KOPT-K1 (cell line): Measurements from ENCODE around the gene TARP.
"Not testable (repeated sequence)": the region's sequence is repeated elsewhere in the genome, so short reads cannot be mapped to it uniquely, and the experiment has no call there.

Experiments
- H3K27ac ChIP-seq: fragments of 200-600 bp; sonication (generic); 2 replicates; pipeline ENCODE4 v1.5.1; 2016; ENCODE audit warnings: antibody characterized with exemption, mild to moderate bottlenecking, low read depth, low read length; ENCODE audit not compliant: poor library complexity, severe bottlenecking
- H3K36me3 ChIP-seq: fragments of 200-600 bp; sonication (generic); 2 replicates; pipeline ENCODE4 v1.5.1; 2017; ENCODE audit warnings: antibody characterized with exemption, mild to moderate bottlenecking, low read length, moderate library complexity; ENCODE audit not compliant: insufficient read depth
- H3K9me3 ChIP-seq: fragments of 200-600 bp; sonication (generic); 2 replicates; pipeline ENCODE4 v1.5.1; 2017; ENCODE audit warnings: antibody characterized with exemption, low read length, mild to moderate bottlenecking; ENCODE audit not compliant: insufficient read depth, poor library complexity, severe bottlenecking

TARP gene

GRCh38 chr7:38283107-38283506 is 9.7 kb upstream of the TARP start:
- H3K36me3 ChIP-seq: no peaks in the 10 kb centered on the region
- no peak overlapping the region for H3K27ac ChIP-seq
- H3K9me3 ChIP-seq: no peaks in the 10 kb centered on the region

DNA sequence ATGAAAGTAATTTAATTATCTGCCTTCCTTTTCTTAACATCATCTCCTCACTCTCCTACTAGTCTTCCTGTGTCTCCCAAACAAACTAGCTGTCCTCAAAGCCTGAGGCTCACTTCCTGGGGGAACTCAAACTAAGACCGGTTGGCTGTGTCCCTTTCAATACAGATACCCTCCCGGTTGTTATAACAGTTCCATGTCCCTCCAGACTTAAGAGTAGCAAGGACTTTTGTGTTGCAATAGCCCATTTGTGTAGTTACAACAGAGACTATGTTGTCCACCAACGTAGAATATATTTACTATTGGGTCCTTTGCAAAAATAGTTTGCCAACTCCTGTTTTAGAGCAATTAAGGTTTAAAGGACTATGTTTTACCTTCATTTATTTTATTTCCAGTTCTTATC is 8.6 kb upstream of the TARP start:
- Histone ChIP-seq H3K27ac (no peak overlapping the region), H3K36me3 (no peaks in the 10 kb centered on the region), H3K9me3 (no peaks in the 10 kb centered on the region)

GRCh38 chr7:38281266-38281665 is 7.8 kb upstream of the TARP start:
- no peak overlapping the region for H3K27ac ChIP-seq
- H3K9me3 ChIP-seq: no peaks in the 10 kb centered on the region
- H3K36me3 ChIP-seq: no peaks in the 10 kb centered on the region

DNA sequence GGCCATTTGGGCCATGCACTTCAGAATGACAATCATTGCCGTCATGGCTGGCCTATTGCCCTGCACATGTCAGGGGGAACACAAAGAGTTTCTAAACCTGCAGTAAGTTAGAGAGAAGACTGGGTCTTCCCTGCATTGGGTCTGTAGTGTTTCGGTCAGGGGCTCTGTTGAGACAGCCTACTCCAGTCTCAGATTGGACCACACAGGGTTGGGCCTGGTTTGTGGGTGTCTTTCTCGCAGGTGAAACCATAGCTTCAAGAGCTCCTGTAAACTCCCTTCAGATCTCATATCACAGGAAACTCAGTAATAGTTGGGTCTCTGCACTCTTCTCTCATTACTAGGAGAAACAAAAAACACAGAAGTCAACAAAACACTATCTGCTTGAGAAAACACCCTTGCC is 7.3 kb upstream of the TARP start:
- no peak overlapping the region for H3K27ac ChIP-seq
- no peaks in the 10 kb centered on the region for H3K36me3 ChIP-seq
- no peaks in the 10 kb centered on the region for H3K9me3 ChIP-seq

GRCh38 chr7:38280000-38280399 is 6.6 kb upstream of the TARP start:
- Histone ChIP-seq H3K27ac (no peak overlapping the region), H3K9me3 (no peaks in the 10 kb centered on the region), H3K36me3 (no peaks in the 10 kb centered on the region)

DNA sequence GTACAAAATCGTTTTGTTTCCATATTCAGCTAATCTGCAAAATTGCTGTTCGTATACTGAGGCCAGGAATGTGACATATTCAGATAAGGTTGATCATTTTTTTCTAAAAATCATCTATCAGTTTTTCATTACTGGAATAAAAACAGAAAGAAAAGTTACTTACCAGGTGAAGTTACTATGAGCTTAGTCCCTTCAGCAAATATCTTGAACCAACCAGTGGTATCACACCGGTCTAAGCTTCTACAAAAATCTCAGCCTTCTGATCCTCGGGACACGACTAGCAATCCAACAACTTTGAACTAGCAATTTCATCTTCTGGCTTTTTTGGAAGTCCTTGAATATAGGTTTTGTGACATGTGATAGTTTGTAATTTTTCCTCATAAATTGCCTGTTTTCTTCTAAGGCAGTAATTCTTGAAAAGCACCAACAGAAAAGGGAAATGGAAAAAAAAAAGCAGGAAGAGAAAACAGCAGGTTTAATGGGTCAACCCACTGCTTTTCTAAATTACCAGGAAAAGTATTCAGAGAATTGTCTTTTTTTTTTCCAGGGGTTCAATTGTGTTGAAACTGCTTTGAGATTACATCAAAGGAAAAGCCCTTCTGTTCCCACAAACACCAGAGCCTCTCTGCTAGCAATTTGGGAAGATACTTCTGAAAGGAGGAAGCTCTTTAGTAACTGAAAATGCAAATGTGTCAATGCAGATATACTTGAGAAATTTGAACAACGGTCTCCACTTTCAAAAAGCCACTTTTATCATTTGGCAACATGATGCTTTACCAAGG is 2.9 kb upstream of the TARP start:
- no peaks in the 10 kb centered on the region for H3K9me3 ChIP-seq
- no peaks in the 10 kb centered on the region for H3K36me3 ChIP-seq
- H3K27ac ChIP-seq: no peak overlapping the region

DNA sequence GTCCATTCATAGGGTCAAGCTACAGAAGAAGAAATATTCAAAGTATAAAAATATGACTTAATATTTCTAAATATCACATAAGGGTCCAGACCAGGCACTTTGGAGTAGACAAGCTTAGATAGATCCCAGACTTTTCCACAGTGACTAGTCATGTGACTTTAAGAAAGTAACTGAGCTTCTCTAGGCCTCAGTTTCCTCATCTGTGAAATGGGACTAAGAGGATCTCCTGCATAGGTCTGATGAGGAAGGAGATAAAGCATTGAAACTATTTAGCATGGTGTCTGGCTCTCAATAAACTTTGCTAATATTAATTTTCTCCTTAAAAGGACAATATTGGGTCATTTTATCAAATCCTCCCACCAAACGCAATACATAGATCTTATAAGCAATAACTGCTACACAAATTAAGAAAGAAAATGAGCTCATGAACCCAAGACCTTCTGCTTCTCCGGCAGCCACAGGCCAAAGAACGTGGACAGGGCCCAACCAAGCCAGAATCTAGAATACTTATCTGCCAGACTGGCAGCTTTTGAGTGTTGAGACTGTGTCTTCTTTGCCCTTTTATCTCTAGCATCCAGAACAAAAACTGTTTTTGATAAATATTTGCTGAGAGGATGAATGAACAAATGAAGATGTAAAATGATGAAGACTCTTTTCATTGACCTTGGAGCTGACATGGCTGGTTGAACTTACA is 1.6 kb upstream of the TARP start:
- H3K27ac ChIP-seq: no peak overlapping the region
- no peaks in the 10 kb centered on the region for H3K36me3 ChIP-seq
- no peaks in the 10 kb centered on the region for H3K9me3 ChIP-seq

DNA sequence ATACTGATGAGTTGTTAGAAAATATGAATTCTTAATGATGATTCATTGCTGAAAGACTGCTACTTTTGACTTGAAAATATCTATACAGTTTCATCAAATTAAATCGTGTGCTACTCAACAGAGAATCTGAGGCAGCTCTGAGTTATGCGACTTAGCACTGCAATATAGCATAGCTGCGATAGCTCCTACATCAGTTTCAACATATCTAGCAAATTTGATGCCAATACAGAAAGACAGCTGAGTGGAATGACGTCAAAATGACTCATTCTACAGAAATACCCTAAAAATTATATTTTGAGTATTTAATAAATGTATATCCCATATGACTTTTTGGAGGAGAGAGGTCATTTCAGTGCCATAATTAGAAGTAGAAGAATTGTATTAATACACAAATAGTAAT is 1.1 kb upstream of the TARP start:
- Histone ChIP-seq H3K9me3 (no peaks in the 10 kb centered on the region), H3K36me3 (no peaks in the 10 kb centered on the region), H3K27ac (no peak overlapping the region)

GRCh38 chr7:38270405-38270804 is 3.0 kb downstream of the TARP start:
- H3K27ac ChIP-seq, H3K9me3 ChIP-seq, H3K36me3 ChIP-seq: not testable (repeated sequence)

DNA sequence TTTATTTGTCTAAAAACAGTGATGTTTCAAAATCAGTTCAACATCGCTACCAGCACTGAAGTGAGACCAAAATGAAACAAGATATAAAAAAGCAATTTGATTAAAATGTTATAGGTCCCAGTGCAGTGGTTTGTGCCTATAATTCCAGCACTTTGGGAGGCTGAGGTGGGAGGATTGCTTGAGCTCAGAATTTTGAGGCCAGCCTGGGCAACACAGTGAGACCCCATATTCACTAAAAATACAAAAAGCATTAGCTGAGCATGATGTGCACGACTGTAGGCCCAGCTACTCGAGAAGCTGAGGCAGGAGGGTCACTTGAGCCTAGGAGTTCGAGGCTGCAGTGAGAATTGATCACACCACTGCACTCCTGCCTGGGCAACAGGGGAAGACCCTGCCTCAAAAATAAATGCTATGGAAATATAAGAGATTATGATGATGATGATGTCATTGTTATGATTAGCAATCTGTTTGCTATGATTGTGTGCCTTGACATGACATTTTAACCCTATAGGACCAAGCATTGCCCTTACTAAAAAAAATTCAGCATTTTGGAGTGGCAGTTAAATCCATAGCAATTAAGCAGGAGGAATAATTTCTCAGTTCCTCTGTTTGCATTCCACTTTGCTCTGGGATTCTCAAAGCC is 3.6 kb downstream of the TARP start:
- not testable (repeated sequence) for H3K27ac ChIP-seq, H3K9me3 ChIP-seq, H3K36me3 ChIP-seq

- not testable (repeated sequence) for H3K36me3 ChIP-seq, H3K9me3 ChIP-seq
- peak overlapping the region; percentile 78 for H3K27ac ChIP-seq
Measured at GRCh38 chr7:38265958-38266357, 7.5 kb downstream of the TARP start.

- not testable (repeated sequence) for H3K9me3 ChIP-seq
Measured at GRCh38 chr7:38264602-38265001, 8.8 kb downstream of the TARP start.

DNA sequence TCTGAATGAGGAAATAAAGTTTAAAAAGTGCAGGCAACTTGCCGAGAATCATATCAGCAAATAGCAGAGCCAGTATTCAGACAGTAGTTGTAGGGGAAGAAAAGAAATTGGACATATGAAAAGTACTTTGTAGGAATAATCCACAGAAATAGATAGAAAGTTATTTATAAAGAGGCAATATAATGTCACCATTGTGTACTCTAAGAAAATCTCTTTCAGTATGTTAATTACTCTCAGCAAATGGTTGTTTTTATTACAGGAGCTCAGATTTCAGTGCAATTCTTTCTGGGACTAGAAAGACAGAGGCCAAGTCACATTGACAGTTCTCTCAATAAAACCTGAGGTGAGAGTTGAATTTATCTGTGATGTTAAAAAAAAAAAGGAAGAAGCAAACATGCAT is 10.2 kb downstream of the TARP start:
- peak overlapping the region; percentile 65 for H3K27ac ChIP-seq
- H3K9me3 ChIP-seq, H3K36me3 ChIP-seq: not testable (repeated sequence)

More at GRCh38 chr7:38264602-38265001, 8.8 kb downstream of the TARP start:
- not testable (repeated sequence) for H3K27ac ChIP-seq, H3K36me3 ChIP-seq

DNA sequence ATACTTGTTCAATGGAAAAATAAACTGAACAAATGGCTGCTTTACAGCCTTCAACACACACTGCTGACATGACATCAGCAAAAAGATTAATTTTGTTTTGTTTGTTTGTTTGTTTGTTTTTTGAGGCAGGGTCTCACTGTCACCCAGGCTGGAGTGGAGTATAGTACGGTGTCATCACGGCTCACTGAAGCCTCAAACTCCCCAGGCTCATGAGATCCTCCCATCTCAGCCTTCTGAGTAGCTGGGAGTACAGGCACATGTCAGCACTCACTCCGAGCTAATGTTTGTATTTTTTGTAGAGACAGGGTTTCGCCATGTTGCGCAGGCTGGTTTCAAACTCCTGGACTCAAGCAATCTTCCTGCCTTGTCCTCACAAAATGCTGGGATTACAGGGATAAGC is 10.9 kb downstream of the TARP start:
- H3K36me3 ChIP-seq: 0 out of 2 replicates have a peak, but pooled peaks cover 4% of the 10 kb centered on the region
- no peaks in the 10 kb centered on the region for H3K9me3 ChIP-seq
- peak overlapping the region; percentile 65 for H3K27ac ChIP-seq

DNA sequence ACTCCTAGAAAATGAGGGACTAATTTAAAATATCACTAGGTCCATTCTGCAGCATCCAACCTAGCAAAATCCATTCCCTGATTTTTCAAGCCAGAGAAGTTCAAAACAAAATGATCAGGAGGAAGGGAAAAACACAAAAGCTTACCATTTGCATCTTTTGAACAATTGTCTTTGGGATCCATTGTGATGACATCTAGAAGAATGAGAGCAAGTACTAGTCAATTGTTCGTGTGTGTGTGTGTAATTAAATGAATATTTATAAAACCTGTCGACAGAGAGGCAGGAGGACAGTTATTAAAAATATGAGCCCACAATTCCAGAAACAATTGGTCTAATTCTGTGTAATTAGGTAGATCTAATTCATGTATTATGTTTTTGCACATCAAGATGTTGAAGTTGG is 11.4 kb downstream of the TARP start:
- not testable (repeated sequence) for H3K27ac ChIP-seq, H3K36me3 ChIP-seq, H3K9me3 ChIP-seq
